Measurements from ENCODE around the gene ABCB10.

GRCh38 chr1:229596925-229597699 is 38.6 kb upstream of the ABCB10 start:
- TF ChIP-seq CTCF (IDR thresholded peaks at IDR 0.05) (no peak), POLR2AphosphoS5 (IDR thresholded peaks at IDR 0.05; ENCODE audit: low read depth, low read length) (no peak), TCF7L2 (IDR thresholded peaks at IDR 0.05; ENCODE audit: low read depth, low read length) (no peak)
